Neutrophil (primary cell): ENCODE data around the gene SLC28A3.

Experiments used
- H3K27ac ChIP-seq: fragments of 200-600 bp; sonication (generic); 2 replicates; pipeline ENCODE4 v1.5.1; 2016; ENCODE audit warnings: mild to moderate bottlenecking, moderate library complexity
- H3K27me3 ChIP-seq: fragments of 200-600 bp; sonication (generic); 2 replicates; pipeline ENCODE4 v1.6.0; 2016; ENCODE audit warnings: mild to moderate bottlenecking
- H3K36me3 ChIP-seq: fragments of 200-600 bp; sonication (generic); 2 replicates; pipeline ENCODE4 v1.5.1; 2017
- H3K4me1 ChIP-seq, 2 experiments: fragments of 200-600 bp in 1 of 2; sonication (generic) in 1 of 2; 1 replicate in 1 of 2; 2 replicates in 1 of 2; pipeline versions ENCODE4 v1.5.1 to v1.6.1; 2013 to 2016; ENCODE audit warnings: low read depth in 1 of 2, low read length in 1 of 2, mild to moderate bottlenecking in 1 of 2, moderate library complexity in 1 of 2; ENCODE audit not compliant: control insufficient read depth in 1 of 2, insufficient read depth in 1 of 2
- H3K4me3 ChIP-seq, 2 experiments: fragments of 200-600 bp in 1 of 2; sonication (generic) in 1 of 2; 1 replicate in 1 of 2; 2 replicates in 1 of 2; pipeline ENCODE4 v1.5.1; 2013 to 2016; ENCODE audit warnings: low read depth in 1 of 2, low read length in 1 of 2, mild to moderate bottlenecking in 1 of 2, moderate library complexity in 1 of 2
- H3K9me3 ChIP-seq: fragments of 200-600 bp; sonication (generic); 2 replicates; pipeline ENCODE4 v1.5.1; 2016
- TF ChIP-seq, protein P1 (sequence below): fragments of 200-600 bp; sonication (generic); IDR thresholded peaks from 2 replicates; pipeline ENCODE4 v1.5.1; 2016; ENCODE audit warnings: antibody characterized with exemption

The SLC28A3 gene

GRCh38 chr9:84276741-84277140 is 63.8 kb downstream of the SLC28A3 start:
- TF ChIP-seq, protein P1, sequence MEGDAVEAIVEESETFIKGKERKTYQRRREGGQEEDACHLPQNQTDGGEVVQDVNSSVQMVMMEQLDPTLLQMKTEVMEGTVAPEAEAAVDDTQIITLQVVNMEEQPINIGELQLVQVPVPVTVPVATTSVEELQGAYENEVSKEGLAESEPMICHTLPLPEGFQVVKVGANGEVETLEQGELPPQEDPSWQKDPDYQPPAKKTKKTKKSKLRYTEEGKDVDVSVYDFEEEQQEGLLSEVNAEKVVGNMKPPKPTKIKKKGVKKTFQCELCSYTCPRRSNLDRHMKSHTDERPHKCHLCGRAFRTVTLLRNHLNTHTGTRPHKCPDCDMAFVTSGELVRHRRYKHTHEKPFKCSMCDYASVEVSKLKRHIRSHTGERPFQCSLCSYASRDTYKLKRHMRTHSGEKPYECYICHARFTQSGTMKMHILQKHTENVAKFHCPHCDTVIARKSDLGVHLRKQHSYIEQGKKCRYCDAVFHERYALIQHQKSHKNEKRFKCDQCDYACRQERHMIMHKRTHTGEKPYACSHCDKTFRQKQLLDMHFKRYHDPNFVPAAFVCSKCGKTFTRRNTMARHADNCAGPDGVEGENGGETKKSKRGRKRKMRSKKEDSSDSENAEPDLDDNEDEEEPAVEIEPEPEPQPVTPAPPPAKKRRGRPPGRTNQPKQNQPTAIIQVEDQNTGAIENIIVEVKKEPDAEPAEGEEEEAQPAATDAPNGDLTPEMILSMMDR, result no peak
- no peaks in the 10 kb centered on the region for H3K9me3 ChIP-seq
- no peak overlapping the region for H3K4me3 ChIP-seq
- no peak overlapping the region for H3K27ac ChIP-seq
- H3K36me3 ChIP-seq, result peaks cover 31% of the 10 kb centered on the region
- peaks cover under 1 to 2% of the 10 kb centered on the region in 2 experiments for H3K4me1 ChIP-seq
- H3K27me3 ChIP-seq, result peaks cover 22% of the 10 kb centered on the region

DNA sequence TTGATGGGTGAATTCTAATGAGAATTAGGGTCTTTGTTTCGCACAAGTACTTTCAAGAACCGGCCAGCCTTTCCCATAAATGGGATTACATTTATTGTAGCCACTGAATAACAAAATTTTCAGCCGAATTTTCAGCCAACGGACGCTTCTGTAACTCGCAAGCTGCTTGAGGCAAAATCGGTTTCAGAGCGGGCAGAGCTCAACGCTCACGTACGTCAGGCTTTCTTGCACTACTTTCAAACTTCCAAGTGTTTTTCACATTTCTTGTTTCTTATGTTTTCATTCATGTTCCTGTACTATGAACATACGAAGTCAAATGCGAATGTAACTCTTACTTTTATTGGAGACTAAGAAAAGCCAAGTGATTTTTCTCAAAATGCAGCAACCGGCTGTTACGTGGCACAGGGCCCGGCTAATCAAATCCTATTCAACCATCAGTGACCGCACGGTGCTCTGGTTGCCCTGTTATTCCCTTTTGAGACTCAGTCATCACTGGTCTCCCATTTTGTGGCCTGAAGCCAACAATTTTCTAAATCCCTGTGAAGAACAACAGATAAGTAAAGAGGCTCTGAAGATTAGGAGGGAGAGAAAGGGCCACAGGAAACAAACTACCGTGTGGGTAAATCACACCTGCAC is 68.5 kb downstream of the SLC28A3 start:
- TF ChIP-seq, protein P1, result no peak
- peaks cover 3% of the 10 kb centered on the region for H3K36me3 ChIP-seq
- no peaks in the 10 kb centered on the region for H3K9me3 ChIP-seq
- H3K27me3 ChIP-seq, result peaks cover 39% of the 10 kb centered on the region
- peaks cover 11 to 15% of the 10 kb centered on the region in 2 experiments for H3K4me1 ChIP-seq
- no peak overlapping the region for H3K27ac ChIP-seq
- no peak overlapping the region for H3K4me3 ChIP-seq

DNA sequence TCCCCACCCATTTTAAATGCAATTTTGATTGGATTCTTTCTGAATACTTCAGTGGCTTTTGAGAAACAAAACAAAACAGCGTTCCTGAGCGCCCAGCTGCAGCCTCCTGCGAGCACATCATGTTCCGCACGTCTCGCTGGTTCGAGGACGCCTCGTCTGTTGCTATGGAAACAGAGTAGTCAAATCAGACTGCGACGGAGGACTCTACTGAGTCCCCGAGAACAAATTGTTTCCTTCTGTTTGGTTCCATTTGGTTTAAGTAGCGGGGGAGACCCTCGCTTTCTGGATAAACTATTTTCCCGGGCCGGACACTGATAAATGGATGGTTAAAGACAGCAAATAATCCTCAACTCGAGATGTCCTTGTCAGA is 69.0 kb downstream of the SLC28A3 start:
- Histone ChIP-seq H3K4me1 (peaks cover 11 to 15% of the 10 kb centered on the region in 2 experiments), H3K4me3 (peak overlapping the region; percentile 21 to 25), H3K36me3 (no peaks in the 10 kb centered on the region), H3K9me3 (no peaks in the 10 kb centered on the region), H3K27me3 (peaks cover 39% of the 10 kb centered on the region), H3K27ac (no peak overlapping the region)
- TF ChIP-seq, protein P1, result no peak

- TF ChIP-seq, protein P1, result no peak
- Histone ChIP-seq H3K27ac (peak overlapping the region; percentile 31), H3K36me3 (no peaks in the 10 kb centered on the region), H3K9me3 (no peaks in the 10 kb centered on the region), H3K27me3 (peaks cover 39% of the 10 kb centered on the region), H3K4me3 (peak overlapping the region; percentile 21 to 25), H3K4me1 (peaks cover 11 to 15% of the 10 kb centered on the region in 2 experiments)
Measured at GRCh38 chr9:84270847-84271530, 69.6 kb downstream of the SLC28A3 start.

DNA sequence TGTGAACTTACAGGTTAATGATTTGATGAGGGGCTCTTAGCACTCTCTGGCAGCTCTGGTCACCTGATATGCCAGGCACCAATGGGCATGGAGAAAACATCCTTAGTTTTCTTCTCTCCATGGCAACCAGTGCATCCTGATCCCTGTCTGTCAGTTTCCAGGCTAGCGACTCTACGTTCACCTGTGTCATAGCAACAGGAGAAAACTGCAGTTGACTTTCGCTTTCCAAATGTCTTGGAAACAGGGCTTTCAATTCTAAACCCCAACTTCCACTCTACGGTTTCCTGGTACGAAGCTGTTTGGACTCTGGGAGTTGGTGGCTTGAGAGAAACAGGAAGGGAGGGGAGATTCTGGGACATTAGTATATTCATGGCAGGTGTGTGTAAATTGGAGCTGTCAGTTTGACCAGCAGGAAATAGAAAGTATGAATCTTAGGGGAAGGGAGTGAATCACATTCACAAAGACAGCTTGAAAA is 74.4 kb downstream of the SLC28A3 start:
- Histone ChIP-seq H3K4me3 (no peak overlapping the region), H3K27me3 (peaks cover 16% of the 10 kb centered on the region), H3K27ac (no peak overlapping the region), H3K9me3 (no peaks in the 10 kb centered on the region), H3K36me3 (no peaks in the 10 kb centered on the region), H3K4me1 (peaks cover 4 to 8% of the 10 kb centered on the region in 2 experiments)
- TF ChIP-seq, protein P1, result no peak
